Neural crest cell (in vitro differentiated cells): ENCODE data around the gene GATA2. TPM values are rescaled to one million over a fixed set of nuclear protein-coding genes. Genes with fewer than 3 reads are reported as not detected.

Experiments
- DNase-seq: peaks from one replicate; pipeline ENCODE4 v3.0.0; 2021; ENCODE audit warnings: low read depth, mixed read lengths, low spot score
- H3K27ac Mint-ChIP-seq: one replicate; pipeline ENCODE4 v1.8.0; 2021; ENCODE audit warnings: mild to moderate bottlenecking, mixed read lengths; ENCODE audit not compliant: unreplicated experiment
- H3K27me3 Mint-ChIP-seq: 2 replicates; pipeline ENCODE4 v1.8.0; 2021; ENCODE audit warnings: low read depth, mild to moderate bottlenecking, mixed read lengths
- H3K36me3 Mint-ChIP-seq: 2 replicates; pipeline ENCODE4 v1.8.0; 2021; ENCODE audit warnings: low read depth, mild to moderate bottlenecking, mixed read lengths
- H3K4me1 Mint-ChIP-seq: 2 replicates; pipeline ENCODE4 v1.8.0; 2021; ENCODE audit warnings: mixed read lengths
- H3K4me3 Mint-ChIP-seq: one replicate; pipeline ENCODE4 v1.8.0; 2021; ENCODE audit warnings: mild to moderate bottlenecking, mixed read lengths
- H3K9me3 Mint-ChIP-seq: 2 replicates; pipeline ENCODE4 v1.8.0; 2021; ENCODE audit warnings: mixed read lengths
- CTCF ChIP-seq: fragments of 200-600 bp; sonication (generic); conservative IDR thresholded peaks from 2 replicates; pipeline ENCODE4 v1.5.0; 2021; ENCODE audit warnings: antibody characterized with exemption, mild to moderate bottlenecking
- total RNA-seq: library from RNA; stranded (reverse); gene quantifications from 2 replicates; pipeline ENCODE4 v1.2.1, GENCODE V29; 2021

GATA2 gene
- total RNA-seq, 1 donor from 2014 or later, result 0.30 TPM

GRCh38 chr3:128532012-128532983 is 39.3 kb upstream of the GATA2 start:
- no peak for TF ChIP-seq CTCF
- peaks cover 58% of the 10 kb centered on the region for H3K27me3 Mint-ChIP-seq
- no peak overlapping the region for H3K4me3 Mint-ChIP-seq
- no peaks in the 10 kb centered on the region for H3K9me3 Mint-ChIP-seq
- H3K27ac Mint-ChIP-seq, result no peak overlapping the region
- H3K4me1 Mint-ChIP-seq, result peaks cover 3% of the 10 kb centered on the region
- H3K36me3 Mint-ChIP-seq, result no peaks in the 10 kb centered on the region
- no peak for DNase-seq

- H3K36me3 Mint-ChIP-seq, result no peaks in the 10 kb centered on the region
- DNase-seq, result no peak
- no peaks in the 10 kb centered on the region for H3K9me3 Mint-ChIP-seq
- H3K27ac Mint-ChIP-seq, result no peak overlapping the region
- peaks cover 72% of the 10 kb centered on the region for H3K27me3 Mint-ChIP-seq
- no peak for TF ChIP-seq CTCF
- H3K4me1 Mint-ChIP-seq, result no peaks in the 10 kb centered on the region
- H3K4me3 Mint-ChIP-seq, result no peak overlapping the region
These were observed 31.6 kb upstream of the GATA2 start for GRCh38 chr3:128524374-128525299.

GRCh38 chr3:128523591-128523990 is 30.6 kb upstream of the GATA2 start:
- Mint-ChIP-seq H3K4me1 (no peaks in the 10 kb centered on the region), H3K4me3 (no peak overlapping the region), H3K36me3 (no peaks in the 10 kb centered on the region), H3K27ac (no peak overlapping the region), H3K9me3 (no peaks in the 10 kb centered on the region), H3K27me3 (peaks cover 77% of the 10 kb centered on the region)
- no peak for TF ChIP-seq CTCF
- no peak for DNase-seq

- Mint-ChIP-seq H3K36me3 (no peaks in the 10 kb centered on the region), H3K9me3 (no peaks in the 10 kb centered on the region), H3K27ac (no peak overlapping the region), H3K27me3 (peaks cover 77% of the 10 kb centered on the region), H3K4me1 (no peaks in the 10 kb centered on the region), H3K4me3 (no peak overlapping the region)
- TF ChIP-seq CTCF, result no peak
- no peak for DNase-seq
These were observed 28.7 kb upstream of the GATA2 start for GRCh38 chr3:128521715-128522114.
